ENCODE results near the gene GHR. TPM values are rescaled to one million over a fixed set of nuclear protein-coding genes. Genes with fewer than 3 reads are reported as not detected.

Gene GHR
- total RNA-seq, 1 donor, result 2.2 TPM

DNA sequence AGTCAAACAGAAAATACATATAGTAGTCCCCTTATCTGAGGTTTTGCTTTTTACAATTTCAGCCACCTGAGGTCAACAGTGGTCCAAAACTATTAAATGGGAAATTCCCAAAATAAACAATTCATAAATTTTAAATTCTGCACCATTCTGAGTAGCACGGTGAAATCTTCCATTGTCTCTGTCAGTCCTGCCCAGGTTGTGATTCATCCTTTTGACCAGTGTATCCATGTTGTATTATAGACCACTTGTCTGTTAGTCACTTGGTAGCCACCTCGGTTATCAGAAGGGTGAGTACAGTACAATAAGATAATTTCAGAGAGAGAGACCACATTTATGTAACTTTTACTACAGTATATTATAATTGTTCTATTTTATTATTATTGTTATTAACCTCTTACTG lies 336.2 kb downstream of the GHR start:
- DNase-seq (ENCODE audit: low read depth), result no peak
- no peak for TF ChIP-seq CTCF (IDR thresholded peaks at IDR 0.05; ENCODE audit: insufficient read depth, low read depth, low read length)
- no peak overlapping the region for H3K4me3 ChIP-seq (ENCODE audit: low read depth, low read length)

- DNase-seq (ENCODE audit: low read depth), result no peak
- no peak for TF ChIP-seq CTCF (IDR thresholded peaks at IDR 0.05; ENCODE audit: insufficient read depth, low read depth, low read length)
- no peak overlapping the region for H3K4me3 ChIP-seq (ENCODE audit: low read depth, low read length)
Measured at GRCh38 chr5:42760426-42760825, 337.2 kb downstream of the GHR start.

DNA sequence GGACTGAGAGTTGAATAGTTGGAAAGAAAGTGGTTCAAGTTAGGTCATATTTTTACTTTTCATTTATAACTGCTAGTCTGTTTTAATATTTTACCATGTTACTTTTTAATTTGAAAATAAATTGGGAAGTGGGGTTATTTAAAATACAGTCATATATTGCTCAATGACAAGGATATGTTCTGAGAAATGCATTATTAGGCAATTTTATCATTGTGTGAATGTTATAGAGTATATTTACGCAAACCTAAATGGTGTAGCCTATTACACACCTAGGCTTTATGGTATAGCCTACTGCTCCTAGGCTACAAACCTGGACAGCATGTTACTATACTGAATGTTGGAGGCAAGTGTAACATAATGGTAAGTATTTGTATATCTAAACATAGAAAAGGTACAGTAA lies 338.6 kb downstream of the GHR start:
- no peak overlapping the region for H3K4me3 ChIP-seq (ENCODE audit: low read depth, low read length)
- no peak for DNase-seq (ENCODE audit: low read depth)
- no peak for TF ChIP-seq CTCF (IDR thresholded peaks at IDR 0.05; ENCODE audit: insufficient read depth, low read depth, low read length)

- H3K4me3 ChIP-seq (ENCODE audit: low read depth, low read length), result no peak overlapping the region
- DNase-seq (ENCODE audit: low read depth), result peak; percentile 34
- peak; percentile 47 for TF ChIP-seq CTCF (IDR thresholded peaks at IDR 0.05; ENCODE audit: insufficient read depth, low read depth, low read length)
Measured at GRCh38 chr5:42767491-42768105, 344.4 kb downstream of the GHR start.

DNA sequence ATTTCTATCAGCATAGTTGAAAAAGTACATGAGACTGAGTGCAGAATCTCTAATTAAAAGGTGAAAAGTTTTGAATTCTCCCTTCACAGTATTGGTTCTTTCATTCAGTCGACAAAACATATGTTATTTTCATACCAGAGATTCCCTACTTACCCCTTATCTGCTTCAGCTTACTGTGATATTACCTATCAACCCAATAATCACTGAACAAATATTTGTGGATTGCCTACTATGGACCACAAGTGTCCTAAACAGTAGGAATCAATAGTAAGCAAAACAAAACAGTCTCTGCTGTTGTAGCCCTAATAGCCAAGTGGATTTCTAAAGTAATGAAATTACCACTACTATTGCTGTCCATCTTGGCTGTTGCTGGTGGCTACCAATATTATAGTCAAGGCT lies 344.9 kb downstream of the GHR start:
- no peak for DNase-seq (ENCODE audit: low read depth)

GRCh38 chr5:42770003-42770402 lies 346.8 kb downstream of the GHR start:
- H3K4me3 ChIP-seq (ENCODE audit: low read depth, low read length), result no peak overlapping the region
- TF ChIP-seq CTCF (IDR thresholded peaks at IDR 0.05; ENCODE audit: insufficient read depth, low read depth, low read length), result no peak
- DNase-seq (ENCODE audit: low read depth), result no peak

More for the DNA sequence above, 344.9 kb downstream of the GHR start:
- no peak for TF ChIP-seq CTCF (IDR thresholded peaks at IDR 0.05; ENCODE audit: insufficient read depth, low read depth, low read length)
- no peak overlapping the region for H3K4me3 ChIP-seq (ENCODE audit: low read depth, low read length)
